NCI-H187 treated with DMSO at 0.1 percent for 48 hours (cell line): Measurements from ENCODE around the gene METTL18.

ENCODE experiments used
- DNase-seq: peaks from one replicate; lab custom pipeline; 2025; lab: John Stamatoyannopoulos, UW

The METTL18 gene

DNA sequence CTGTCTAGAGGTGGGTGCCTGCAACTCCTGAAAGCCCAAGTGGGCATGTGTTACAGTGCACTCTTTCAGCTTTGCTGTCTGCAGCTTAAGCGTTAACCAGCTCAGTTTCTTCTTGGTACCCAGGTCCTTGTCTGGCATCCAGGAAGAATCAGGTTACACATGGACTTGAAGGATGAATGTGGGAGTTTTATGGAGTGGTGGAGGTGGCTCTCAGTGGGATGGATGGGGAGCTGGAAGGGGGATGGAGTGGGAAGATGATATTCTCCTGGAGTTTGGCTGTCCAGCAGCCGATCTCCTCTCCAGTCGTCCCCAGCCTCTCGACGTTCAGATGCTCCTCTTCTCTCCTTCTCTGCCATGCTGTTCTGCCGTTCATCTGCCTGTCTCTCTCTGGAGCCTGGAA lies 9.4 kb downstream of the METTL18 start:
- no peak for DNase-seq

DNA sequence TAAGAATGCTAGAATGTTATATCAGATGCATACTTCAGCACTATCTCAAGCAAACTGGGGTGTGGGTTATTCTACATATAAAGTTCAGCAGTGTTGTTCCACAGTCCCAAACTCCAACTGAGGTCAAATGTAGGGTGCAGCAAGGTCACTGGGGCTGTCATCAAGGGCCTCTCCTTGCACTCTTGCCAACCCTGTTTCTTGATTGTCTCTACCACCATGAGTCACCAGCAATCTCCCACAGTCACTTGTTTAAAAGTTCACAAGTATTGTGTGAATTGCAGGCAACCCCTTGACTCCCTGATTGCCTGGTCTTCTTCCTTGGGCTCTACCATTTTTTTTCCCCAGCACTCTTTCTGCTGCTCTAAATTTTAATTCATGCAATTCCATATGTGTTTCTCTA lies 10.6 kb downstream of the METTL18 start:
- DNase-seq: no peak

DNA sequence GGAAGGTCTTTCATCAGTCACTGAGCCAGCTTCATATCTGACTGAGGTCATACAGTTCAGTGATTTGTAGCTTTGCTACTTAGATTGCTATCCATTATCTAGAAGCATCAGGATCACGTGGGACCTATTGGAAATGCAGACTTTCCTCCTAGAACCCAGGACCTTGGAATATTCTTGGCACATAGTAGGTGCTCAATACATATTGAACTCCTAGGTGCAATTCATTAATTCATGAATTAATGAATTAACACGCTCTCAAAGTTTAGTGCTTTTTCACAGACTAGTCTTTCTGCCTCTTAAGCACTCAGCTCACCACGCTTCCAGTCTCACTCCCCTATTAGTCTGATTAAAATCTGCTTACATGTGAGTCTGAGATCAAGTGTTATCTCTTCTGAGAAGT lies 12.1 kb downstream of the METTL18 start:
- DNase-seq: no peak

DNA sequence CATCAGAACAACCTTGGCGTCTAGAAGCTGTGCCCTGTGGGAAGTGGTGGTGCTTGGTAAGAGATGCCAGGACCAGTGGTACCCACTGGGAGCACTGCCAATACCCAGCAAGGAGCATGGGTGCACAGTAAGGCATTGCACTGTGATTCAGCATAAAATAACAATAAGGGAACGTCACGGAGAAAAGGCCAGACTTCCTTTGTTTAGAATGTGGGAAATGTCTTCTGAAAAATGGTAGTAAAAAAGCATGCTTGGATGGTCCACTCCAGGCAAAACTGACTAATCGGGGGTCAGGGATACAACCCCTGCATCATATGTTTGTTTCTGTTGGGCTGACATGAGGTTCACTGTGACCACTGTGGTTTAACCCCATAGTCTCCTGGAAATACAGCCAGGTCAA lies 14.7 kb downstream of the METTL18 start:
- no peak for DNase-seq

DNA sequence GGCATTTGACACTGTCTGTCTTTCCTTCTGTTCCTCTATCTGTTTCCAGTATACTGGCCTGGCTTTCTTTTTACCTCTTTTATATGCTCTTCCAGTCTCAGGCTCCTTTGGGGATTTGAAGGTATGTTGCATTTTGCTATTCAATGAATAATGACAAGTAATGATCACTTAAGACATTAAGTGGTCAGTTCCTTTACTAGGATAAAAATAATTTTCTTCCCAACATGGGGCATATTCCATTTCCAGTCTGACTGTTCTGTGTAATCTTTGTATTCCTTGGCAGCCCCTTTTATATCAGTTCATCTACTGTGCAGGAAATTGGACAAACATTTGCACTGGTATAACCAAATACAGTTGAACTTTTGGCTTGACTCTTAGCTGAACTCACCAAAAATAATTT lies 15.6 kb downstream of the METTL18 start:
- no peak for DNase-seq

DNA sequence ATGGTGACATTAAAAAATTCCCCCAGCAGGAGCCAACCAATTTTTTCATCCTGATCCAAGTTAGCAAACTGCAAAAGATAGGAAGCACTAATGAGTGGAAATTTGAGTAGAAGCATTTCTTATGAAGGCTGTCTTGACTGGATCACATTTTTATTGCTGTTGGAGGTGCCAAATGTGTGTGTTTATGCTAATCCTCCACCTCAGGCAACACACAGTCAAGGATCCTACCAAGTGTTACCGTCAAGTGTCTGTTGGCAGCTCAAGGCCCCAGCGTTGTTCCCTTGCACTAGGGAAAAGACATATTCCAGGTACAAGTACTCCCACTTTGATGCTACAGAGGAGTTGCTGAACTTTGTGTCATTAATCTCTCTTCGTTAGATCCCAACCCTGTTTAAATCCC lies 18.3 kb downstream of the METTL18 start:
- DNase-seq: no peak

DNA sequence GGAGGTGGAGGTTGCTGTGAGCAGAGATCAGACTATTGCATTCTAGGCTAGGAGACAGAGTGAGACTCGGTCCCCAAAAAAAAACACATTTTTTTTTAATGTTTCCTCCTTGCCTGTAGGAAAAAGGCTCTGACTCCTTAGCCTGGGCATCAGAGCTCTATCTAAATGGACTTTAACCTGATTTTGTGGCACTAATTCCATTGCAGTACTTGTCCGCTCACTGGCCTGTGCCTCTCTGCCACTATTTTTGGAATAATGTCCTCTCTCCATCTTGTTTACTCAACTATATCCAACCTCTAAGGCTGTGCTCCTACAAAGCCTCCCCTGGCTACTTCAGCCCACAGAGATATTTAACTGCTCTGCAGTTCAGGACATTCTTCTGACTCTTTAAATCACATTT lies 26.5 kb downstream of the METTL18 start:
- DNase-seq: no peak

DNA sequence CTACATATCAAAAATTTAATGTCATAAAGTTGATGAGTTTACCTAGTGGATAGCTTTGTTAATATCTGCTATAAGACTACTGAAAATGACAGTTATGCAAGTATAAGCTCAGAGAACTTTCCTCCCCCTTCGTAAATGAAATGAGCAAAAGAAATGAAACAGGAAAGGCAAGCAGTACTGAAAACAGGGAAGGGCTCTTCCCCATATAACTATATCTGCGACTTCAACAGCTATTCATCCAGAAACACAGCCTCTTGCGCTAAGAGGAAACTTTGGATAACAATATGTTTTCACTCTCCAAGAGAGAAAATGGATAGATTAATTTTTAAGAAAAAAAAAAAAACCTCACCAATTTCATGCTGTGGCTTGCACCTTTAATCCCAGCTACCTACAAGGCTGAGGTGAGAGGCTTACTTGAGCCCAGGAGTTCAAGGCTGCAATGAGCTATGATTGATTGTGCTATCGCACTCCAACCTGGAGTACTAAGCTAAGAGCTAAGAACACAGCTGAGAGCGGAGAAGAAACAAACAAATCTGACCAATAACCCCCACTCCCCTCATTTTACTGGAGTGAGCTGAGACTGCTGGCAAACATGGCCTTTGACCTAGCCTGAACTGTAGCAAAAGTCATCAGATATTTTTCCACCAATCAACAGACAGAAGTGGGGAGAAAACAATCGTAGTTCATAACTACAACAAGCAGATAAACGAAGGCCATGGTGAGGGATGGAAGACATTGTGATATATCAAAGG lies 29.0 kb downstream of the METTL18 start:
- DNase-seq: no peak

DNA sequence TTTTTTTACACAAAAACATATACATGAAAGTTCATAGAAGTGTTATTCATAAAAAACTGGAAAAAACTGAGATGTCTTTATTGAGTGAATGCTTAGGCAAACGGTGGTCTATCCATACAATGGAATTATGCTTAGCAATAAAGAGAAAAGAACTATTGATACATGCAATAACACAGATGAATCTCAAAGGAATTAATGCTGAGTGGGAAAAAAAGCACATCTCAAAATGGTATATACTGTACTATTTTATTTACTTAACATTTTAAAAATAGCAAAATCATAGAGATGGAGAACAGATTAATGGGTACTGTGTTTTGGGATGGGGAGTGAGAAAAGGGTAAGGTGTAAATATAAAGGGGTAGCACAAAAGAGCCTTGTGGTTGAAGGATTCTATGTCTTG lies 29.8 kb downstream of the METTL18 start:
- DNase-seq: no peak

DNA sequence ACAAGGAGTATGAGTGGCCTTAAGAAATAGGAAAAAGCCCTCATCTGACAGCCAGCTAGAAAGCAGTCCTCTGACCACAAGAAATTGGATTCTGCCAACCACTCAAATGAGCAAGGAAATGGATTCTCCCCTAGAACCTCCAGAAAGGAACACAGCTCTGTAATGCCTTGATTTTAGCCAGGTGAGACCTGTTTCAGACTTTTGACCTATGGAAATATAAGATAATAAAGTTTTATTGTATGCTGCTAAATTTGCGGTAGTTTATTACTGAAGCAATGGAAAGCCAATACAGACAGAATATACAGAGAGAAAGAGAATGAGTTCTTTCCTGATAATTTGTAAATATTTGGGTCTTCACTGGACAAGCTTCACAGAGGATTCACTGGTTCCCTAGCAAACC lies 32.0 kb downstream of the METTL18 start:
- no peak for DNase-seq

DNA sequence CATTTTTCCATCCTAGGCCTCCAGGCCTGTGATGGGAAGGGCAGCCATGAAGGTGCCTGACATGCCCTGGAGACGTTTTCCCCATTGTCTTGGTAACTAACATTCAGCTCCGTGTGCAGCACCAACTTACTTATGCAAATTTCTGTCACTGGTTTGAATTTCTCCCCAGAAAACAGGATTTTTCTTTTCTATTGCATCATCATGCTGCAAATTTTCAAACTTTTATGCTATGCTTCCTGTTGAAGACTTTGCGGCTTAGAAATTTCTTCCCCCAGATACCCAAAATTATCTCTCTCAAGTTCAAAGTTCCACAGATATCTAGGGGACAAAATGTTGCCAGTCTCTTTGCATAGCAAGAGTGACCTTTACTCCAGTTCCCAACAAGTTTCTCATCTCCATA lies 35.7 kb downstream of the METTL18 start:
- DNase-seq: no peak

DNA sequence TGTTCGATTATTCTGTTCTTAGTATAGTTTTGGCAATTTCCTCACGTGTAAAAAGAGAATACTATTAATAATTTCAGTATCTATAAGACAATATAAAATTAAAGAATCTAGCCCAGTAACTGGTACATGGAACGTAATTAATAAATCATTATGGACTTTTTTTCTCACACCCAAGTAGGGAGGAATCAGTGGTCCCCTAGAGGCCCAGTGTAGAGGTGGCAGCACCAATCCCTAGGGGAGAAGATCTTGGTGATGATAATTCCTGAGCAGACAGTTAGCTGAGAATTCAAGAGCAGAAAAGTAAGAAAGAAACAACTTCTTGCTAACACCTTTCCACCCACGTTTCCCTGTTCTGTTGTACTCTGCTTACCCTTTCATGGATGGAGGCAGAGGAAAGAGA lies 41.2 kb downstream of the METTL18 start:
- no peak for DNase-seq

DNA sequence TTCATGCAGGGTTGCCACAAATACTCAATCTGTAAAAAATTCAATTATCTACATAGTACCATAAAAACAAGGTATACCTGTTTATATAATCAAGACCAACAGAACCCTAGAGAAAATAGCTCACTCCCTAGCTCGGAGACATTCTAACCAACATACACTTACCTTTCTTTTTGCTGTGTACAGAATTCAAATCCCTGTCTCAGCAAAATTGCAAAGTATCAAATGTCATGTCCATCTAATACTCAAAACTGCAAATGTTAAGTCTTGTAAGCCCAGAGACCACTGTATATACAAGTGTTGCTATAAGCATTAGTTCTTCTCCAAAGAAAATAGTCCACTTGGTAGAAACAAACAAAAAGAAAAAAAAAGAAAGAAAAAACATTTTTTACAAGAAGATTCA lies 44.7 kb downstream of the METTL18 start:
- DNase-seq: no peak

DNA sequence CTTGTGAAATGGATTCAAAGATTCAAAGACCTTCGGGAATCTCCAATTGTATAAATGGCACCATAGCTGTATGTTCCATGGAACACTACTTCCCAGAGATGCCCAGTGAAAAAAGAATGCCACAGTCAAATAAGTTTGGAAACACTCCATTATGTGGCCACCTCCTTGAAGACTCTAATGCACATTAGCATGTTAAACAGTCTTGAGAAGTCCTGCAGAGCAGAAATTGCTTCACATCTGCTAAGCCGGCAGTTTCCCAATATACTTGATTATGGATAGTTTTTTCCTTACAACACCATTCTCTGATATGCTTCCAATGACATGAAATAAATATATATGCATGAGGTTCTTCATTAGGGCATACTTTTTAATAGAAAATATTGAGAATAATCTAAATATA lies 48.2 kb downstream of the METTL18 start:
- no peak for DNase-seq

DNA sequence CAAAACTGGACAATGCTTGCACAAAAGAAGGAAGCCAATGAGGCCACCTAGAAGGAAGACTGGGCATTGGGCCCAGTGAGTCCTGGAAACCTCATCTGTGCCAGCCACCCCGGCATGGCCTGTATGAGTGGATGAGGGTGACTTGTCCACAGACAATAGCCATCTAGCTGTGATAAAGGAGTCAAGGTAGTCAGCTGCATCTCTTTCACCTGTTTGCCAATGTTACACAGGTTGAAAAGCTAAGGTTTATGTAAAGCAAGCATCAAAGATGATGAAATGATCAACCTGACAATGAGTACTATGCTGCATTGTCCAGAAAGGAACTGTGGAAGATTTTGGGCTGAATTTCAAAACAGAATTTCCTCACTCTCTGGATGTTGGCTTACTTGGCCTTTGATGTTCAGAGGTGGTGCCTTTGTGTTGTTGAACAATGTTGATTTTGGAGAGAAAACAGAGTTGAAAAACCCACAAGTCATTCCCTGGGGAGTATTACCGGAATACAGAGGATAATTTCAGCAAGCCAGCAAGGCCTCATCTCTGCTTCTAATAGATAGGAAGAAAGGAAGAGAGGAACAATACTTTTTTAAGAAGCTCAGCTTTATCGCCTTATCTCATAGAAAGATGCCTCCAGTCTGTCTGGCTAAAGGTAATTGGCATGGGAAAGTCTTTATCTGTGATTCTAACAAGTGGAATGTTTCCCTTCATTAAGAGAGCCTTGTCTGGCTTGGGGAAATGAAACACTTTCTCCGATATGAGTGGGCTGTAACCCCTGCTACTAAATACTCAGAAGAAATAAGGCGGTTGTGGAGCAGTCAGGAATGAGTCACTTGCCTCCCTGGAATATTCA lies 49.5 kb downstream of the METTL18 start:
- no peak for DNase-seq
